SK-N-MC (cell line): ENCODE data around the gene HAUS1.

Experiments used
- EZH2 ChIP-seq: fragments of 200-600 bp; sonication (generic); IDR thresholded peaks from one replicate; pipeline ENCODE4 v1.6.1; 2017; ENCODE audit warnings: antibody characterized with exemption
- FOXP2 ChIP-seq: optimal IDR thresholded peaks from 2 replicates; pipeline ENCODE3; 2011; ENCODE audit warnings: mild to moderate bottlenecking, moderate library complexity; ENCODE audit not compliant: insufficient read depth; ENCODE audit errors: extremely low read length, control extremely low read depth
- POLR2AphosphoS5 ChIP-seq: IDR thresholded peaks from 2 replicates; pipeline ENCODE4 v1.6.1; 2012; ENCODE audit warnings: mild to moderate bottlenecking, low read depth, low read length, borderline replicate concordance

- TF ChIP-seq POLR2AphosphoS5 (no peak), EZH2 (no peak), FOXP2 (no peak)
Observed at GRCh38 chr18:46160050-46160798, 56.0 kb downstream of the HAUS1 start.
